SK-N-MC (cell line): Measurements from ENCODE around the gene TTLL5.
A peak's percentile ranks its signal among the peaks of the same experiment; 100 is the strongest.

Experiments used
- DNase-seq: peaks from one replicate; pipeline ENCODE4 v3.0.0-alpha.2; 2011; ENCODE audit warnings: low read depth, low spot score
- H3K27ac ChIP-seq: fragments of 200-600 bp; sonication (generic); 2 replicates; pipeline ENCODE4 v1.5.1; 2016; ENCODE audit warnings: mixed run types
- H3K36me3 ChIP-seq: fragments of 200-600 bp; sonication (generic); 2 replicates; pipeline ENCODE4 v1.6.1; 2017; ENCODE audit warnings: antibody characterized with exemption, low read length, mixed read lengths; ENCODE audit not compliant: insufficient read depth
- H3K4me3 ChIP-seq: fragments of 200-600 bp; sonication (generic); 2 replicates; pipeline ENCODE4 v1.5.1; 2016
- H3K9ac ChIP-seq: fragments of 200-600 bp; sonication (generic); 2 replicates; pipeline ENCODE4 v1.8.0; 2017; ENCODE audit warnings: mixed run types, mixed read lengths; ENCODE audit not compliant: insufficient read length
- H3K9me3 ChIP-seq: fragments of 200-600 bp; sonication (generic); 2 replicates; pipeline ENCODE4 v1.6.1; 2017; ENCODE audit warnings: low read depth, mild to moderate bottlenecking, antibody characterized with exemption, low read length, moderate library complexity, mixed read lengths
- EZH2 ChIP-seq: fragments of 200-600 bp; sonication (generic); IDR thresholded peaks from one replicate; pipeline ENCODE4 v1.6.1; 2017; ENCODE audit warnings: antibody characterized with exemption
- FOXP2 ChIP-seq: optimal IDR thresholded peaks from 2 replicates; pipeline ENCODE3; 2011; ENCODE audit warnings: mild to moderate bottlenecking, moderate library complexity; ENCODE audit not compliant: insufficient read depth; ENCODE audit errors: extremely low read length, control extremely low read depth
- POLR2AphosphoS5 ChIP-seq: IDR thresholded peaks from 2 replicates; pipeline ENCODE4 v1.6.1; 2012; ENCODE audit warnings: mild to moderate bottlenecking, low read depth, low read length, borderline replicate concordance

The TTLL5 gene

GRCh38 chr14:75977582-75977943 lies 316.5 kb downstream of the TTLL5 start:
- Histone ChIP-seq H3K36me3 (no peaks in the 10 kb centered on the region), H3K27ac (no peak overlapping the region), H3K4me3 (peak overlapping the region; percentile 25), H3K9ac (no peak overlapping the region), H3K9me3 (no peaks in the 10 kb centered on the region)
- TF ChIP-seq FOXP2, result no peak
- TF ChIP-seq EZH2, result no peak
- no peak for TF ChIP-seq POLR2AphosphoS5
- DNase-seq, result no peak

DNA sequence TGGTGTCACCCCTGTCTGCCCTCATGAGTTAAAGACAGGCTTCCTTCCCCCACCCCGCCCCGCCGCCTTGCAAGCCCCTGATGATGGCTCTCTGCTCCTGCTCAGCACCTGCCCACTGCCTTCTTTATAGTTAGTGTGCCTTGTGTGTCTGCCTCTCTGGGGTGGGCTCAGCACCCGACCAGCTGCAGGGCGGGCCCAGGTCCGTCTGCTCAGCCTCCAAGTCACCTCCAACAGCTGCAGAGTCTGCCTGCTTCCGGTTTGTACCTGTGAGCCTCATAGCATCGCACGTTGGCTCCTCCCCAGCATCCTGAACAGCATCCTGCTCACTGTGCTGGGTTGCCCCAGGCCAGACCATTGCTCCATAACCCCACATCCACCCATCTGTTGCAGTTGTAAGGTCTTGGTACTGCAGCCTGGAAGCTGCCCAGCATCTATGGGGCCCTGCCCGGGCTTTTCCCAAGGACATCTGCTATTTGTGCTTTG lies 317.2 kb downstream of the TTLL5 start:
- TF ChIP-seq POLR2AphosphoS5, result no peak
- TF ChIP-seq FOXP2, result no peak
- TF ChIP-seq EZH2, result no peak
- no peak for DNase-seq
- H3K9ac ChIP-seq, result no peak overlapping the region
- no peak overlapping the region for H3K27ac ChIP-seq
- H3K4me3 ChIP-seq, result 0 out of 2 replicates have a peak overlapping the region, but pooled peaks have one; percentile 25
- no peaks in the 10 kb centered on the region for H3K9me3 ChIP-seq
- H3K36me3 ChIP-seq, result no peaks in the 10 kb centered on the region

- Histone ChIP-seq H3K27ac (no peak overlapping the region), H3K4me3 (peak overlapping the region; percentile 94), H3K36me3 (no peaks in the 10 kb centered on the region), H3K9ac (peak overlapping the region; percentile 93), H3K9me3 (no peaks in the 10 kb centered on the region)
- DNase-seq, result no peak
- TF ChIP-seq FOXP2 (no peak), EZH2 (no peak), POLR2AphosphoS5 (no peak)
Measured at GRCh38 chr14:75979071-75979571, 318.1 kb downstream of the TTLL5 start.

DNA sequence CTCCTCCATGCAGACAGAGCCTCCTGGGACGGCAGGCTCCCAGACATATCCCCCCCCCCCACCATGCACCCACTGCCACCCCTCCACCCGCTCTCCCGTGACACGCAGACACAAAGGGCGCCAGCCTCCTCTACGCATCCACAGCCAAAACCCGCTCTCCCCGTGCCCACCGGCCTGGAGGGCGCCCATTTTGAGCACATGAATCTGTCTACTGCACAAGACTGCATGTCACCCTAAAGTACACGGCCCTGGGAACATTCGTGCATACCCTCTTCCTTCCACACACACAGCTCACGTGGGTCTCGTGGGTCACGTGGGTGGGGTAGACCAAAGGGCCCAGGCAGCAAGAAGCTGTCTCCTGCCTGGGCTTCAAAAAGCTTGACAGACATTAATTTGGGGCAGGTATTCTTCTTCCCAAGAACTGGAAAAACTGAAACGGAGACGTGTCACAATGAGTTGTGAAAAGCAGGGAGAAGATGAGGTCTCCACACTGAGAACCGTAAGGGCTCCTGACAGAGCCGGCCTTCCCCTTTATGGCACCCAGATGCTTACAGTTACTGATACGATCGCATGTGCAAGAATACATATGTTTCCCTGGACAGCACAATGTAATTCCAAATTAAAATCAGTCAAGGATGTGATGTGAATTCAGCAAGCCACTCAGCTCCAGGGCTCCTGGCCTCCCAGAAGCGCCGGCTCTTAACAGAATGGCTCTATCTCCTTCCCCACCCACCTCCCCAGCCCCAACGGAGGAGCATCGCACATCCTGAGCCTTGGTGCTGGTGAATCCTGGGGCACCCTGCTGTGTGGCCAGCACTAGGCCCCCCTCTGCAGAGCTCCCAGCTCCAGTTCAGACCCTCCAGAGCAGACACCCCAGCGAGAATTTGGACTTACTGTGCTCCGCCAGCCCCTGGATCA lies 318.9 kb downstream of the TTLL5 start:
- DNase-seq, result no peak
- no peak overlapping the region for H3K27ac ChIP-seq
- H3K9ac ChIP-seq, result peak overlapping the region; percentile 93
- H3K36me3 ChIP-seq, result no peaks in the 10 kb centered on the region
- no peak for TF ChIP-seq FOXP2
- no peak for TF ChIP-seq EZH2
- TF ChIP-seq POLR2AphosphoS5, result no peak
- H3K4me3 ChIP-seq, result peak overlapping the region; percentile 94
- H3K9me3 ChIP-seq, result no peaks in the 10 kb centered on the region

DNA sequence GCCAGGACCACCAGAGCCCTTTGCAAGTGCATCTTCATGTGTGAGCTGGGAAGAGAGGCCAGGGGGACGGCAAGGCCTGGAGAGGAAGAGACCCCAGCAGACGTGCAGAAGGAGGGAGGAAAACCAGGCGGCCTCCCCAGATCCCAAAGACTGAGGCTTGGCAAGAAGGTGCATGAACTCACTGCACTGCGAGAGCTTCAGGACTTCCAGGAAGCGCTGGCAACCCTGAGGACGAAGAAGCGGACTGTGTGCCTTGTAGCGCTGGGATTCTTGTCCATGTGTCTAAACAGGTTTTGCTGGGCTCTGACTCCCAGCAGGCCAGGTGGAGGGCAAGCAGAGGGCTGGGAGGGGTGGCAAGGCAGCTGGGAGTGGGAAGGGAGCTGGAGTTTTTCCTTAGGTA lies 319.8 kb downstream of the TTLL5 start:
- Histone ChIP-seq H3K9ac (peak overlapping the region; percentile 93), H3K9me3 (no peaks in the 10 kb centered on the region), H3K27ac (no peak overlapping the region), H3K4me3 (peak overlapping the region; percentile 94), H3K36me3 (no peaks in the 10 kb centered on the region)
- TF ChIP-seq EZH2 (no peak), FOXP2 (no peak), POLR2AphosphoS5 (no peak; the same call in 1 of the 2 replicates)
- no peak for DNase-seq

- no peaks in the 10 kb centered on the region for H3K9me3 ChIP-seq
- peak within 1 kb of the TSS; percentile 93 for H3K9ac ChIP-seq
- peak; percentile 75 for DNase-seq
- H3K27ac ChIP-seq, result peak within 1 kb of the TSS; percentile 94
- no peaks in the 10 kb centered on the region for H3K36me3 ChIP-seq
- TF ChIP-seq FOXP2 (no peak), POLR2AphosphoS5 (peak; percentile 89)
- H3K4me3 ChIP-seq, result peak within 1 kb of the TSS; percentile 94
Measured at GRCh38 chr14:75981426-75982265, 320.6 kb downstream of the TTLL5 start, which contains the start of gene TGFB3. TSS of gene TGFB3 (minus strand) at chr14:75981995. CDS start at chr14:75980893, 1,102 bp downstream.

GRCh38 chr14:75982266-75983018 lies 321.4 kb downstream of the TTLL5 start:
- H3K4me3 ChIP-seq, result peak overlapping the region; percentile 94
- no peaks in the 10 kb centered on the region for H3K36me3 ChIP-seq
- peak overlapping the region; percentile 94 for H3K27ac ChIP-seq
- no peak for DNase-seq
- peak overlapping the region; percentile 93 for H3K9ac ChIP-seq
- TF ChIP-seq FOXP2 (peak; percentile 85), POLR2AphosphoS5 (peak; percentile 60; the same call in 1 of the 2 replicates), EZH2 (no peak)
- H3K9me3 ChIP-seq, result no peaks in the 10 kb centered on the region
